PC-3 (cell line): Measurements from ENCODE around the gene LBX2. TPM values are rescaled to one million over a fixed set of nuclear protein-coding genes. Genes with fewer than 3 reads are reported as not detected.
A peak's percentile ranks its signal among the peaks of the same experiment; 100 is the strongest.

Experiments
- ATAC-seq: fragments of 200-7000 bp; cut with Tn5 transposase; 2 replicates; pipeline ENCODE4 v1.9.1; 2020; ENCODE audit warnings: mild to moderate bottlenecking, moderate library complexity
- BruUV-seq: library from RNA; stranded (reverse); fragments of 400-500 nt; replicated peaks from 2 replicates; lab custom pipeline; 2021; lab: Mats Ljungman, UMichigan
- CTCF ChIA-PET: fragments of 300-600 bp; sonication (Branson Sonifier 250); formaldehyde crosslinking; loops from one replicate; lab custom pipeline; 2022; ENCODE audit warnings: antibody characterized with exemption; lab: Charles Lee
- POLR2A ChIA-PET: fragments of 300-600 bp; sonication (Branson Sonifier 250); formaldehyde crosslinking; loops from one replicate; lab custom pipeline; 2022; ENCODE audit warnings: antibody characterized with exemption; ENCODE audit not compliant: unreplicated experiment; lab: Charles Lee
- DNase-seq: peaks from one replicate; pipeline ENCODE4 v3.0.0-alpha.2; 2015
- H2AFZ ChIP-seq: fragments of 300-600 bp; sonication (generic); 2 replicates; pipeline ENCODE4 v1.6.0; 2016; ENCODE audit warnings: antibody characterized with exemption, low read length
- H3F3A ChIP-seq: fragments of 300-600 bp; sonication (generic); one replicate; pipeline ENCODE4 v1.6.0; 2017; ENCODE audit warnings: antibody characterized with exemption, low read length, control low read depth, mild to moderate bottlenecking; ENCODE audit not compliant: unreplicated experiment
- H3K27ac ChIP-seq: fragments of 300-600 bp; sonication (generic); 2 replicates; pipeline ENCODE4 v1.5.1; 2016; ENCODE audit warnings: mild to moderate bottlenecking, low read length
- H3K27me3 ChIP-seq: fragments of 300-600 bp; sonication (generic); 2 replicates; pipeline ENCODE4 v1.6.1; 2016; ENCODE audit warnings: low read length, mixed read lengths
- H3K36me3 ChIP-seq: fragments of 300-600 bp; sonication (generic); 2 replicates; pipeline ENCODE4 v1.6.1; 2016; ENCODE audit warnings: low read depth, mixed run types, low read length, mixed read lengths
- H3K4me1 ChIP-seq: fragments of 300-600 bp; sonication (generic); 2 replicates; pipeline ENCODE4 v1.5.1; 2016; ENCODE audit warnings: low read length; ENCODE audit not compliant: insufficient read depth
- H3K4me2 ChIP-seq: fragments of 300-600 bp; sonication (generic); 2 replicates; pipeline ENCODE4 v1.6.0; 2016; ENCODE audit warnings: low read length
- H3K4me3 ChIP-seq: fragments of 300-600 bp; sonication (generic); 2 replicates; pipeline ENCODE4 v1.5.1; 2016; ENCODE audit warnings: mild to moderate bottlenecking, low read length, mixed read lengths
- H3K79me2 ChIP-seq: fragments of 300-600 bp; sonication (generic); 2 replicates; pipeline ENCODE4 v1.6.1; 2017; ENCODE audit warnings: low read length, mixed read lengths
- H3K9ac ChIP-seq: fragments of 300-600 bp; sonication (generic); 2 replicates; pipeline ENCODE4 v1.6.0; 2016; ENCODE audit warnings: mild to moderate bottlenecking, low read length
- H3K9me2 ChIP-seq: fragments of 300-600 bp; sonication (generic); replicated peaks from 2 replicates; pipeline ENCODE4 v1.6.1; 2016; ENCODE audit warnings: mixed run types, low read length, mixed read lengths
- H3K9me3 ChIP-seq: fragments of 300-600 bp; sonication (generic); 2 replicates; pipeline ENCODE4 v1.6.1; 2016; ENCODE audit warnings: low read length, mixed read lengths
- H4K20me1 ChIP-seq: fragments of 300-600 bp; sonication (generic); 2 replicates; pipeline ENCODE4 v1.6.1; 2016; ENCODE audit warnings: low read length, mixed read lengths
- EZH2 ChIP-seq: fragments of 300-600 bp; sonication (generic); IDR thresholded peaks from one replicate; pipeline ENCODE4 v1.6.1; 2017; ENCODE audit warnings: antibody characterized with exemption, mild to moderate bottlenecking, low read length; ENCODE audit not compliant: unreplicated experiment
- EZH2phosphoT487 ChIP-seq: fragments of 300-600 bp; sonication (generic); IDR thresholded peaks from 2 replicates; pipeline ENCODE4 v1.6.1; 2018; ENCODE audit warnings: mild to moderate bottlenecking, antibody characterized with exemption, low read length, borderline replicate concordance
- intact Hi-C: fragments of 100-400 bp; cut with micrococcal nuclease; formaldehyde crosslinking; loops from 2 replicates; pipeline ENCODE4 v1.9.0; 2023
- total RNA-seq: library from RNA; depleted of rRNA; stranded (reverse); fragments of >200 nt; gene quantifications from 2 replicates; pipeline ENCODE4 v1.2.3, GENCODE V29; 2014
- TF ChIP-seq, protein P1 (sequence below): fragments of 300-600 bp; sonication (generic); conservative IDR thresholded peaks from 2 replicates; pipeline ENCODE4 v1.5.1; 2017; ENCODE audit warnings: antibody characterized with exemption, low read depth, mild to moderate bottlenecking, low read length

The LBX2 gene
- total RNA-seq, 1 experiment from 2014 or later = not detected

DNA sequence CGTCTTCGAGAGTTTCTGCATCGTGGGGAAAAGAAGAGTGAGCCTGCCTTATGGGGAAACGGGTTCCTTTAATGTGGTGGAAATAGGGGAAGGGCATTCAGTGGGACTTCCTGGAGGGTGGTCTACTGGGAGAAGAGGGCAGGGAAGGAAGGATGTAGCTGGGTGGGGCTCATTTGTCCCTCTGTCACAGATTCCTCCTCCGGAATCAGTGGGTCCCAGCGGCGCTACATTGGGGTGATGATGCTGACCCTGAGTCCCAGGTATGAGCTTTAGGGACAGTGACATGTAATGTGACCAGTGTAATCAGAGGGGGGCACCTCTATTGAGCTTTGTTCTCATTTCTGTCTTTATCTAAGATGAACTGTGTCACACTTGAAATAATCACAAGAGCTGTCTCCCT is 32.3 kb upstream of the LBX2 start:
- Histone ChIP-seq H3F3A (no peaks in the 10 kb centered on the region), H3K4me1 (peaks cover 20% of the 10 kb centered on the region), H3K79me2 (peaks cover 43% of the 10 kb centered on the region), H2AFZ (no peak overlapping the region), H3K4me3 (peak overlapping the region; percentile 93; the same call in 1 of the 2 replicates), H3K4me2 (peak overlapping the region; percentile 96), H3K9me3 (no peaks in the 10 kb centered on the region), H3K9me2 (no peaks in the 10 kb centered on the region), H4K20me1 (0 out of 2 replicates have a peak, but pooled peaks cover 7% of the 10 kb centered on the region), H3K9ac (no peak overlapping the region), H3K27ac (no peak overlapping the region), H3K36me3 (peaks cover 22% of the 10 kb centered on the region), H3K27me3 (no peaks in the 10 kb centered on the region)
- no TSS peak for BruUV-seq
- intact Hi-C loops = loop anchor here (5.0 kb wide), 1 partner anchor 56 kb away; no protein-coding TSS in a partner anchor
- DNase-seq = no peak
- CTCF ChIA-PET = interaction anchor here (0.6 kb wide), 1 partner anchor 49 kb away, joined by 5 read pairs; the partner anchor contains the start of genes CCDC142 and TTC31
- no peak for TF ChIP-seq EZH2
- TF ChIP-seq EZH2phosphoT487 = no peak
- TF ChIP-seq, protein P1, sequence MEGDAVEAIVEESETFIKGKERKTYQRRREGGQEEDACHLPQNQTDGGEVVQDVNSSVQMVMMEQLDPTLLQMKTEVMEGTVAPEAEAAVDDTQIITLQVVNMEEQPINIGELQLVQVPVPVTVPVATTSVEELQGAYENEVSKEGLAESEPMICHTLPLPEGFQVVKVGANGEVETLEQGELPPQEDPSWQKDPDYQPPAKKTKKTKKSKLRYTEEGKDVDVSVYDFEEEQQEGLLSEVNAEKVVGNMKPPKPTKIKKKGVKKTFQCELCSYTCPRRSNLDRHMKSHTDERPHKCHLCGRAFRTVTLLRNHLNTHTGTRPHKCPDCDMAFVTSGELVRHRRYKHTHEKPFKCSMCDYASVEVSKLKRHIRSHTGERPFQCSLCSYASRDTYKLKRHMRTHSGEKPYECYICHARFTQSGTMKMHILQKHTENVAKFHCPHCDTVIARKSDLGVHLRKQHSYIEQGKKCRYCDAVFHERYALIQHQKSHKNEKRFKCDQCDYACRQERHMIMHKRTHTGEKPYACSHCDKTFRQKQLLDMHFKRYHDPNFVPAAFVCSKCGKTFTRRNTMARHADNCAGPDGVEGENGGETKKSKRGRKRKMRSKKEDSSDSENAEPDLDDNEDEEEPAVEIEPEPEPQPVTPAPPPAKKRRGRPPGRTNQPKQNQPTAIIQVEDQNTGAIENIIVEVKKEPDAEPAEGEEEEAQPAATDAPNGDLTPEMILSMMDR = no peak
- POLR2A ChIA-PET = no interaction called here
- no peak for ATAC-seq

- Histone ChIP-seq H3K9me3 (no peaks in the 10 kb centered on the region), H3K27me3 (no peaks in the 10 kb centered on the region), H3K27ac (no peak overlapping the region), H2AFZ (peak overlapping the region; percentile 78), H4K20me1 (0 out of 2 replicates have a peak, but pooled peaks cover 7% of the 10 kb centered on the region), H3K9me2 (no peaks in the 10 kb centered on the region), H3K9ac (peak overlapping the region; percentile 98), H3K36me3 (peaks cover 33% of the 10 kb centered on the region), H3K4me3 (peak overlapping the region; percentile 93), H3K79me2 (peaks cover 43% of the 10 kb centered on the region), H3F3A (no peaks in the 10 kb centered on the region), H3K4me2 (peak overlapping the region; percentile 96), H3K4me1 (peaks cover 20% of the 10 kb centered on the region)
- POLR2A ChIA-PET = interaction anchor here (0.5 to 0.7 kb wide), 2 partner anchors 13 to 46 kb away, joined by 3 read pairs; no protein-coding TSS in a partner anchor
- DNase-seq = peak; percentile 38
- CTCF ChIA-PET = interaction anchor here (0.6 kb wide), 1 partner anchor 129 kb away, joined by 4 read pairs; no protein-coding TSS in a partner anchor
- intact Hi-C loops = loop anchor here (5.0 kb wide), 1 partner anchor 57 kb away; no protein-coding TSS in a partner anchor
- ATAC-seq = peak; percentile 8
- TF ChIP-seq, protein P1 = no peak
- TF ChIP-seq EZH2 = no peak
- no peak for TF ChIP-seq EZH2phosphoT487
- BruUV-seq = TSS peak; percentile 32
Measured at GRCh38 chr2:74530239-74531187, 31.1 kb upstream of the LBX2 start.
